Measurements from ENCODE around the gene LYVE1.

Gene LYVE1

DNA sequence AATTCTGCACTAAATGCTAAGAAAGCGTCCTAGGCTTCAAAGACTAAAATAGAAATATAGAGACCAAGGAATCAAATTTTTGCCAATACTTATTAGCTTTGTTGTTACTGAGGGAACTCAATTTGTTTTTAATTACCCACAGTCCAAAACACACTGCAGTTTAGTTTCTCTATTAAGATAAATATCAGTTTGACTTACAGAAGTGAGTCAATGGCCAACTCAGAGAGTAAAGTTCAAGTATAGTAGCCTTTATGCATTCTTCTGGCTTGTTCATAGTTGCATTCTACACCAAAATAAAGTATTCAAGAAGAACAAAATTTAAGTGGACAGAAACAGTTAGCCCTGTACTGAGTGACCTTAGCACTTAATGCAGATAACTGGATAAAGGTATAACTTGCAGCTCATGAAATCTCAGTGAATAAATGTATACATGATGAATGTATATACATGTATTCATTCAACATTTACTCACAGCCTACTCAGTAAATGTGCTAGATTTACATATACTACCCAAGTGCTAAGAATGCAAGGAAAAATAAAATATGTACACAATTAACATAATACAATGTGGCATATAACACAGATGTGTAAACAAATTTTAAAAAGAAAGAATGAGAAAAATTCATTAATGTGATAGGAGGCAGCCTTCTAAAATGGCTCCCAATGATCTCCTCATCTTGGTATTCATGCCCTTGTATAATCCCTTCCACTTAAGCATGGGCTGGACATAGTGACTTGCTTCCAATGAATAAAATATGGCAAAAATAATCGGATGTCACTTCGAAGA, 17.8 kb downstream of the LYVE1 start:
- H3K4me3 ChIP-seq (ENCODE audit: low read depth, low read length), result no peak overlapping the region
- TF ChIP-seq, protein P1, sequence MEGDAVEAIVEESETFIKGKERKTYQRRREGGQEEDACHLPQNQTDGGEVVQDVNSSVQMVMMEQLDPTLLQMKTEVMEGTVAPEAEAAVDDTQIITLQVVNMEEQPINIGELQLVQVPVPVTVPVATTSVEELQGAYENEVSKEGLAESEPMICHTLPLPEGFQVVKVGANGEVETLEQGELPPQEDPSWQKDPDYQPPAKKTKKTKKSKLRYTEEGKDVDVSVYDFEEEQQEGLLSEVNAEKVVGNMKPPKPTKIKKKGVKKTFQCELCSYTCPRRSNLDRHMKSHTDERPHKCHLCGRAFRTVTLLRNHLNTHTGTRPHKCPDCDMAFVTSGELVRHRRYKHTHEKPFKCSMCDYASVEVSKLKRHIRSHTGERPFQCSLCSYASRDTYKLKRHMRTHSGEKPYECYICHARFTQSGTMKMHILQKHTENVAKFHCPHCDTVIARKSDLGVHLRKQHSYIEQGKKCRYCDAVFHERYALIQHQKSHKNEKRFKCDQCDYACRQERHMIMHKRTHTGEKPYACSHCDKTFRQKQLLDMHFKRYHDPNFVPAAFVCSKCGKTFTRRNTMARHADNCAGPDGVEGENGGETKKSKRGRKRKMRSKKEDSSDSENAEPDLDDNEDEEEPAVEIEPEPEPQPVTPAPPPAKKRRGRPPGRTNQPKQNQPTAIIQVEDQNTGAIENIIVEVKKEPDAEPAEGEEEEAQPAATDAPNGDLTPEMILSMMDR (IDR thresholded peaks at IDR 0.05; ENCODE audit: control insufficient read depth, extremely low read depth, insufficient read depth), result no peak
- DNase-seq (ENCODE audit: low read depth), result no peak

DNA sequence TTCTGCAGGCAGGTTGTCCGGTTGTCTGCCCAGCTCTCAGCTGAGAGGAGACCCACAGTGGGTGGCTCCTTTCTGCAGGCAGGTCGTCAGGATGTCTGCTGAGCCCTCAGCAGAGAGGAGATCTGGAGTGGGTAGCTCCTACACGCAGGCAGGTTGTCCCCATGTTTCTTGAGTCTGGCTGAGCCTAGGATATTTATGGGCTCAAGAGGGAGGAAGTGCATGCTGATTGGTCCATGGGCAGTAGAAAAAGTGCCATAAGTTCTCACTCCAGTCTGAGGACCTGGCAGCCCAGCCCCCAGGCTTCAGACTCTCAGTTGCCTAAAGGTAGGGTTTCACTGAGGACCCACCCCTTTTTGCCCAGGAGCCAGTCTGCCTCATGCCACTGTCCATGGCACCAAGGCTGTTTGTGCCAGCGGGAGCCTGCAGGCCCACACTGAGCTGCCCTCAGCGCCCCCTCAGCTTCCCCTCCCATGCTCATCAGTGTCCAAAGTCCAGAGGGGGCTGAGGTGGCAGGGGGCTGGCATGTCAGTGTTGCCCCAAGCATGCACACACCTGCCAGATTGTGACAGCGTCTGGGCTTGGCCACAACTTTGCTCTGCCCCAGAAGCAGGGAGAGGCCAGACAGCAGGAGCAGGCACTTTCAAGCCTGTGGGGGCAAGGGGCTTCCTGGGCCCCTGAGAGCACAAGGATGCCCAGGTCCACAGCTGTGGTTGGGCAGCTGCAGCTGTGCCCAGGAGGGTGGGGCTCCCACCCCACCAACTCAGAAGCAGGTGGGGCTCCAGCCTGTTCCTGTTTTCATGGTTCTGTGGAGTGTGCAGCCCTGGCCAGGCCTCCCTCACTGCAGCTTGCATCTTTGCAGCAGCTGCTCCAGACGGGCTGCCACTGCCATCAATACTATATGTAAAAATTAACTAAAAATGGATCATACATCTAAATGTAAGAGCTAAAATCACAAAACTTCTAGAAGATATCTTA, 23.7 kb downstream of the LYVE1 start:
- H3K4me3 ChIP-seq (ENCODE audit: low read depth, low read length), result no peak overlapping the region
- TF ChIP-seq, protein P1 (IDR thresholded peaks at IDR 0.05; ENCODE audit: control insufficient read depth, extremely low read depth, insufficient read depth), result no peak
- no peak for DNase-seq (ENCODE audit: low read depth)

DNA sequence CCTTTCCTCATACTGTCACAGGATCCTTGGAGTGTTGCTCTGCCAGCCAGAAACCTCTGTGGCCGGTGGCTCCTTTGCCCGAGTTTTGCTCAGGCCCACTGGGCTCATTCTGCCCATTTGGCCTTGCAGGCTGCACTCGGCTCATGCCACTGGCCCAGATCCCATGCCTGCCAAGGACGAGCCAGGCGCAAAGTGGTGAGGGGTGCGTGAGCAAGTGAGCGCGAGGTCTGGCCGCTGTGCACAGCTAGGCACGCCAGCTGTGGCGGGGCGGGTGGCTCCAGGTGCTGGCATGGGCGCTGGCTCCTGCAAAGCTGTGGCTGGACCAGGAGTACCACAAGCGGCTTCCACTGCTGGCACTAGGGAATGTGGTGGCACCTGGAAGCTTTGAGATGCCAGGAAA, 24.7 kb downstream of the LYVE1 start:
- TF ChIP-seq, protein P1 (IDR thresholded peaks at IDR 0.05; ENCODE audit: control insufficient read depth, extremely low read depth, insufficient read depth), result no peak
- no peak for DNase-seq (ENCODE audit: low read depth)
- H3K4me3 ChIP-seq (ENCODE audit: low read depth, low read length), result no peak overlapping the region

DNA sequence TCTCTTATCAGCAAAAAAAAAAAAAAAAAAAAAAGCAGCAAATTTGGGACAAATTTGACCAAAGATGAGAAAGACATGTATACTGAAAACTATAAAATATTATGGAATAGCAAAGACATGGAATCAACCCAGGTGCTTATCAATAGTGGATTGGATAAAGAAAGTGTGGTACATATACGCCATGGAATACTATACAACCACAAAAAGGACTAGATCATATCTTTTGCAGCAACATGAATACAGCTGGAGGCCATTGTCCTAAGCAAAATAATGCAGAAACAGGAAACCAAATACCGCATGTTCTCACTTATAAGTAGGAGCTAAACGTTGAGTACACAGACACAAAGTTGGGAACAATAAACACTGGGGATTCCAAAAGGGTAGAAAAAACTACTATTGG, 25.7 kb downstream of the LYVE1 start:
- DNase-seq (ENCODE audit: low read depth), result no peak
- TF ChIP-seq, protein P1 (IDR thresholded peaks at IDR 0.05; ENCODE audit: control insufficient read depth, extremely low read depth, insufficient read depth), result no peak
- H3K4me3 ChIP-seq (ENCODE audit: low read depth, low read length), result no peak overlapping the region

DNA sequence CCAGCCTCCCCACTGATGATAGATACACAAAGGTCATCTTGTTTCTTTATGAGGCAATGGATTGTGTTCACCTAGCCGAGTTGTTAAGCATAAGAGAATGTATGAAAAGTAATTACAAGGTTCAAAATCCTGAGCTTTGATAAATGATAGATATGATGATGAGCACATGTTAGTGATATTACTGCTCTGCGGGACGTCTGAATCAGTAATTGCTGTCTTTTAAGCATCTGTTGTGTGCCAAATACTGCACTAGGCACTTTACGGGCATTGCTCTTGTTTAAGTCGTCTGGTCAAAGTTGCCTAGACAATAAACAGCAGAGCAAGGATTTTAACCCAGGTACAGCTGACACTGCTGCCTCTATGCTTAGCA, 26.9 kb downstream of the LYVE1 start:
- peak overlapping the region; percentile 80 for H3K4me3 ChIP-seq (ENCODE audit: low read depth, low read length)
- no peak for DNase-seq (ENCODE audit: low read depth)
- TF ChIP-seq, protein P1 (IDR thresholded peaks at IDR 0.05; ENCODE audit: control insufficient read depth, extremely low read depth, insufficient read depth), result no peak

DNA sequence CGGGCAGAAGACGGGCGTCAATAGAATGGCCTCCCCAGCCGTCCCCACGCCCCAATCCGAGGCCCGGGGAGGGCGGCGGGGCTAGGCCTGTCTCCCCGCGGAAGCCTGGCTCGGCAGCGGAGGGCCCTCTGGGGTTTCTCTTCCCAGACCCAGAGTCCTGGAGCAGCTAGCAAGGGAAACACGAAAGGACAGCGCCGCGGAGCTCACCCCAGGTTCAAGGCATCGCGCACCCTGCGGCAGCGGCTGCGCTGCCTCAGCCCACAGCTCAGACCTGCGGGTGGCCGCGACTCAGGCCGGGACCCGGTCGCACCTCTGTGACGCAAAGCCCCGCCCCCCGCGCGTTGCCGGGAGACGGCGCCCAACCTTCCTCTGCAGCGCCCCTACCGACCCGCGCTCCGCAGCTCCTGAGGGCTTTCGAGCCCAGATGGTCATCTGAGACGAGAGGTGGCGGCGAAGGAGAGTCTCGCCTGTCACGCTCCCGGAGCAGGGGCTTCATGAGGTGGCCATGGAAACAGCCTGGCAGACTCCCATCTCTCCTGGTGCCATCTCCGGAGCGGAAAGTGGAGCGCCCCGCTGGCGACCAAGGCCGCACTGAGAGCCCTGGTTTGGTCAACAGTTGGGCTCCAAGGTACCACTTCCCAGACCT, 27.4 kb downstream of the LYVE1 start, which contains the start of gene RNF141:
TSS of gene RNF141 (minus strand) at position 273 of the 646 bp plus-strand sequence. CDS start 7,029 bp downstream, outside the sequence.
- H3K4me3 ChIP-seq (ENCODE audit: low read depth, low read length), result peak within 1 kb of the TSS; percentile 80
- DNase-seq (ENCODE audit: low read depth), result peak; percentile 49
- TF ChIP-seq, protein P1 (IDR thresholded peaks at IDR 0.05; ENCODE audit: control insufficient read depth, extremely low read depth, insufficient read depth), result peak; percentile 97

All from LNCaP clone FGC (cell line).